ENCODE results near the gene VASH1.
A peak's percentile ranks its signal among the peaks of the same experiment; 100 is the strongest.

Gene VASH1

GRCh38 chr14:76793324-76793723, 32.1 kb downstream of the VASH1 start:
- TF ChIP-seq CTCF (IDR thresholded peaks at IDR 0.05; ENCODE audit: insufficient read depth, missing control alignments) = no peak
- DNase-seq (ENCODE audit: insufficient read length, low spot score) = no peak
- FAIRE-seq = no peak

GRCh38 chr14:76793956-76794355, 32.7 kb downstream of the VASH1 start:
- no peak for DNase-seq (ENCODE audit: insufficient read length, low spot score)
- TF ChIP-seq CTCF (IDR thresholded peaks at IDR 0.05; ENCODE audit: insufficient read depth, missing control alignments) = no peak
- FAIRE-seq = no peak

GRCh38 chr14:76806446-76806845, 45.2 kb downstream of the VASH1 start:
- FAIRE-seq (no peak), DNase-seq (ENCODE audit: insufficient read length, low spot score) (peak; percentile 66)
- TF ChIP-seq CTCF (IDR thresholded peaks at IDR 0.05; ENCODE audit: insufficient read depth, missing control alignments) = no peak

GRCh38 chr14:76808011-76808410, 46.7 kb downstream of the VASH1 start:
- DNase-seq (ENCODE audit: insufficient read length, low spot score) (no peak), FAIRE-seq (no peak)
- no peak for TF ChIP-seq CTCF (IDR thresholded peaks at IDR 0.05; ENCODE audit: insufficient read depth, missing control alignments)

GRCh38 chr14:76808990-76809389, 47.7 kb downstream of the VASH1 start:
- DNase-seq (ENCODE audit: insufficient read length, low spot score) (no peak), FAIRE-seq (no peak)
- TF ChIP-seq CTCF (IDR thresholded peaks at IDR 0.05; ENCODE audit: insufficient read depth, missing control alignments) = no peak

- no peak for TF ChIP-seq CTCF (IDR thresholded peaks at IDR 0.05; ENCODE audit: insufficient read depth, missing control alignments)
Observed at GRCh38 chr14:76810525-76810924, 49.3 kb downstream of the VASH1 start.

GRCh38 chr14:76810953-76811400, 49.7 kb downstream of the VASH1 start:
- peak; percentile 53 for TF ChIP-seq CTCF (IDR thresholded peaks at IDR 0.05; ENCODE audit: insufficient read depth, missing control alignments)
- no peak for FAIRE-seq
- no peak for DNase-seq (ENCODE audit: insufficient read length, low spot score)

More at GRCh38 chr14:76810525-76810924, 49.3 kb downstream of the VASH1 start:
- no peak for DNase-seq (ENCODE audit: insufficient read length, low spot score)
- FAIRE-seq = no peak

All from D721Med (cell line).